GM18526 (cell line): ENCODE results near the gene GPR37L1.
A peak's percentile ranks its signal among the peaks of the same experiment; 100 is the strongest.

Experiments
- POLR2A ChIP-seq: IDR thresholded peaks from 3 replicates; pipeline ENCODE4 v1.6.1; 2011; ENCODE audit not compliant: insufficient read length; ENCODE audit errors: extremely low read depth

Gene GPR37L1

GRCh38 chr1:202158810-202159533 is 36.3 kb downstream of the GPR37L1 start:
- peak; percentile 26 for TF ChIP-seq POLR2A

GRCh38 chr1:202159534-202160371 is 37.0 kb downstream of the GPR37L1 start:
- TF ChIP-seq POLR2A: peak; percentile 35

GRCh38 chr1:202160377-202160940 is 37.7 kb downstream of the GPR37L1 start, which contains the start of gene PTPN7:
Gene PTPN7 (minus strand): TSS chr1:202160602. CDS start chr1:202159402, 1,200 bp downstream.
- TF ChIP-seq POLR2A: peak; percentile 47

- TF ChIP-seq POLR2A: no peak
Observed at GRCh38 chr1:202161151-202162046, 38.7 kb downstream of the GPR37L1 start.

- no peak for TF ChIP-seq POLR2A
Observed at GRCh38 chr1:202162047-202162417, 39.3 kb downstream of the GPR37L1 start.

GRCh38 chr1:202162418-202163280 is 39.9 kb downstream of the GPR37L1 start:
- no peak for TF ChIP-seq POLR2A

- no peak for TF ChIP-seq POLR2A
Observed at GRCh38 chr1:202163281-202164270, 40.9 kb downstream of the GPR37L1 start.

- no peak for TF ChIP-seq POLR2A
Observed at GRCh38 chr1:202164271-202165037, 41.7 kb downstream of the GPR37L1 start.

GRCh38 chr1:202165267-202165941 is 42.7 kb downstream of the GPR37L1 start:
- TF ChIP-seq POLR2A: no peak

- no peak for TF ChIP-seq POLR2A
Observed at GRCh38 chr1:202165942-202166843, 43.5 kb downstream of the GPR37L1 start.
